ENCODE data around the gene ZCCHC14.

GRCh38 chr16:87445486-87445885 lies 47.3 kb downstream of the ZCCHC14 start:
- no peak for TF ChIP-seq EZH2phosphoT487 (IDR thresholded peaks at IDR 0.05; ENCODE audit: borderline replicate concordance)
- TF ChIP-seq CTCF (IDR thresholded peaks at IDR 0.05 in 2 of 3, conservative IDR thresholded peaks at IDR 0.05 in 1 of 3; ENCODE audit: borderline replicate concordance in 1 of 3, insufficient read depth in 1 of 3, low read depth in 2 of 3, low read length in 2 of 3), result no peak
- TF ChIP-seq EZH2 (IDR thresholded peaks at IDR 0.05), result no peak
- no peak for TF ChIP-seq YY1 (IDR thresholded peaks at IDR 0.05; ENCODE audit: extremely low read depth, insufficient replicate concordance, low read depth, low read length)
- TF ChIP-seq POLR2AphosphoS5 (IDR thresholded peaks at IDR 0.05; ENCODE audit: low read depth, low read length), result no peak
- no peak for TF ChIP-seq POLR2A (IDR thresholded peaks at IDR 0.05; ENCODE audit: borderline replicate concordance, extremely low read depth, insufficient read depth, insufficient read length)
- TF ChIP-seq ATF3 (IDR thresholded peaks at IDR 0.05), result no peak
- TF ChIP-seq SP1 (IDR thresholded peaks at IDR 0.05; ENCODE audit: low read depth), result no peak

Data from HCT116 (cell line).